ENCODE data around the gene CNTN4. TPM values are rescaled to one million over a fixed set of nuclear protein-coding genes. Genes with fewer than 3 reads are reported as not detected.

Gene CNTN4
- total RNA-seq, 2 experiments from 2014 or later = not detected

DNA sequence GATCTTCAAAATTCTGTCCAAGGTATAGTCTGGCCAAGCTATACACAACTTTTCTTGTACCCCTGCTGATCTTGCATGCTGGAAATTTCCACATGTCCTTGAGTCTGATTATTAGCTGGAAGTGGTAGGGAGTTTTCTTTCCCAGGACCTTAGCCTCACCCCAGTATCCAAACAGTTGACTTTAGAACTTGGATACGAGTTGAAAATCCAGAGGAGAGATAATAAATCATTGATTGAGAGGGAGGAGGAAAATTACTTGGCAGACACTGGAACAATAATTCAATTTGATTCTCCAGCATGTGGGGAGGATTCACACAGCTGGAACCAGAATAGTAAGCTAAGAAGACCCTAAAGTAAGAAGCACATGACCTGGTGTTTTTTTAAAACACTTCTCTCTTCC lies 895.1 kb downstream of the CNTN4 start:
- Mint-ChIP-seq H3K4me3 (no peak overlapping the region), H3K9me3 (no peaks in the 10 kb centered on the region), H3K27me3 (peaks cover 8% of the 10 kb centered on the region), H3K36me3 (no peaks in the 10 kb centered on the region), H3K4me1 (peaks cover 8% of the 10 kb centered on the region), H3K27ac (no peak overlapping the region)
- no peak for DNase-seq

DNA sequence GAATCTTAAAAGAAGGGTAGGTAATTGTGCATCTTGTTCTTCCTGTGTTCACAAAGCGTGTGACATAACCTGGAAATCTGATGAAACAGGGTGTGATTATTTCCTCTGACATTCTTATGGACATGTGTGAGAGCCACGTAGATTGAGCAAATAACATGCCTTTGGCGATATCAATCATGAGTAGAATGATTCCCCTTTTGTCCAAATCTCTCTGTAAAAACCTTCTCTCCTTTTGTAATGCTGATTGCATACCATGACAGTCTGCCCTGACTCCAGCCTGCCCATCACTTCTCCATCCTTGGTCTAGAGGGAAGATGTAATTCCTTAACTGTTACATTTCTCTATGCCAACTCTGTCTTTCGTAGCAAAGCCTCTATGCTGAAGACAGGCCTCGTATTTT lies 896.5 kb downstream of the CNTN4 start:
- Mint-ChIP-seq H3K4me1 (peaks cover 7% of the 10 kb centered on the region), H3K9me3 (no peaks in the 10 kb centered on the region), H3K36me3 (no peaks in the 10 kb centered on the region), H3K4me3 (no peak overlapping the region), H3K27ac (no peak overlapping the region), H3K27me3 (peaks cover 12% of the 10 kb centered on the region)
- DNase-seq = no peak

DNA sequence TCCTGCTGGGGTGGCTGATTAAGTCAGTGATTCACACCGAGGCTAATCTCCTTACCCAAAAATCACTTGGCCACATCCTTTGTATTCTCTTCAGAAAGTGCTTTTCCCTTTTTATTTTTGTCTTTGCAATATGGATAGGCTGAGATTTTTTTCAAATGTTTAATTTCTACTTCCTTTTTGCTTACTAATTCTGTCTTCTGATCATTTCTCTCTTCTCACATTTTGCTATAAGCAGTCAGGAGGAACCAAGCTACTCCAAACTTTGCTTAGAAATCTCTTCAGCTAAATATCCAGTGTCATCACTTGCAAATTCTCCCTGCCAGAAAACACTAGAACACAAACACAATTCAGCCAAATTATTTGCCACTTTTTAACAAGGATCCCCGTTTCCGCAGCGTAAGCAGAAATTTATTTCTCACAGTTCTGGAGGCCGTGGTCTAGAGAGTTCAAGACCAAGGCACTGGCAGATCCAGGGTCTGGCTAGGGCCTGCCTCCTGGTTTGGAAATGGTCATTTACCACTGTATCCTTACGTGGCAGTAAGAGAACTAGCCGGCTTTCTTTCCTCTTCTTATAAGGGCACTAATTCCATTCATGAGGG lies 906.6 kb downstream of the CNTN4 start:
- H3K36me3 Mint-ChIP-seq = no peaks in the 10 kb centered on the region
- no peaks in the 10 kb centered on the region for H3K9me3 Mint-ChIP-seq
- no peaks in the 10 kb centered on the region for H3K4me1 Mint-ChIP-seq
- H3K27ac Mint-ChIP-seq = no peak overlapping the region
- no peak for DNase-seq
- no peak overlapping the region for H3K4me3 Mint-ChIP-seq
- peaks cover 9% of the 10 kb centered on the region for H3K27me3 Mint-ChIP-seq

DNA sequence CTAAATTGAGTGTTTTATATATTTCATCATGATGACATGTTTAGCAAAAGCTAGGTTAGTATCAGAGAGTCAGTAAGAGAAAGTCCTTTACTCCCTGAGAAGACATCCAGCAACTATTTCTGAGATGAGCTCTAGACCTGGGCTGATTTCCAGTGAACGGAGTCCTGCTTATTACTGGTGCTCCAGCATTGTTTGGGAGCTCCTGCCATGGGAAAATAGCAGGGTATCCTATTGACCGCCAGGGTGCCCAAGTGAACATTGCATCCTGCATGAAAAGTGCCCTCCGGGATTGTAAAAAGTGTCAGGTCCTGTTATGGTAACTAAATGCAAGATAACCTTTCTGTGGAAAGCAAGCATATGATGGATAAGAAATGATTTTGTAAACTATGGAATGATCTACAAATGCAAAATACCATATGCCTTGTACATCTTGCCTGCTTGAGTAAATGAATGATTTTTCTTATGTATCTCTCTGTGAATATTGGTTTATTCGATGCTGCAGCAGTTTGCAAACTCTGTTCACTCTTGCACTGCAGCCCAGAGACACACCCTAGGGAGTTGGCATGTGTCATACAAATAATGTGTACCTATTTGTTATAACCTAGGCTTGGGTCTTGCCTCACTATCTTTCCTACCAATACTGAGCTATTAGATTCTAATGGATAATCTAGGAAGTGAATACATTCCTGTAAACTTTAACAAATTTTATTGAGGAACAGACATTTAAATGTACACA lies 914.8 kb downstream of the CNTN4 start:
- no peak overlapping the region for H3K27ac Mint-ChIP-seq
- H3K9me3 Mint-ChIP-seq = no peaks in the 10 kb centered on the region
- H3K4me3 Mint-ChIP-seq = no peak overlapping the region
- no peaks in the 10 kb centered on the region for H3K36me3 Mint-ChIP-seq
- H3K27me3 Mint-ChIP-seq = peaks cover 19% of the 10 kb centered on the region
- no peaks in the 10 kb centered on the region for H3K4me1 Mint-ChIP-seq
- DNase-seq = no peak

DNA sequence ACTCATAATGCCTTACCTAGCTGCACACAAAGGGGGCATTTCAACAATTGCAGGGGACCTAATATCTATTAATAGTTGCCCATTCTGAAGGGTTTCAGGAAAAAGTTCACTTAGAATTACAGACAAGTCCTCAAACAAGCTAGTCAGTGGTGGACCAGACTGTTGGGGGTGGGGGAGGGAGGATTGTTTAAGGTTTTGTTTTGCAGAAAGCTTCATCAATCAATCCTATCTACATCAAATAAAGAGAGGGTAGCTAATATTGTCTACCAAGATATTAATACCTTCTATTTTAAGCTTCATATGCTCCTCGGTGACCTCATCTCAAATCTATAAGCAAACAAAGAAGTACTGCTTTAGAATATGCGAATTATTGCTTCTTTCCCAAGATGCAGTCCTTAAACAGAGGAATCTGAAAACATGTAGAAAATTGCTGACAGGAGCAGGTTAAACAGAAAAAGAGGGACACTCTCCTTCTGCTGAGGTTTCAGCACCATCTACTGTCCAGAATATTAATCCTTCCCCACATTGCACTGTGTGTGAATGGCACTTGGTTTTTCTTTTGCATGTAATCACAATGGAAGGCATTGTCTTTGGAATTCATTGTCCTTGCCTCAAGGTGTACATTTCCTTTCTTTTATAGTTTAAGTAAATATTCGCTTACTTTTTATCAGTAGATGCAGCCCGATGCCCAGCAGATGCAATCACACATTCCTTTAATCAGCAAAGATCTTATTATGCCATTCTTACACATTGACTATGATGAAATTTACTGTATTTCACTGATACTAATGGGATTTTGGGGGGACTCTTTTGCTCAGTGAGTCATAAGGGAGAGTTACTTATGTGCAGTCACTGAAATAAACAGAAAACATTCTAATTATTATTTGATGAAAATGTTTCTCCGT lies 916.8 kb downstream of the CNTN4 start:
- Mint-ChIP-seq H3K36me3 (no peaks in the 10 kb centered on the region), H3K27ac (no peak overlapping the region), H3K4me1 (no peaks in the 10 kb centered on the region), H3K27me3 (peaks cover 19% of the 10 kb centered on the region), H3K4me3 (no peak overlapping the region), H3K9me3 (no peaks in the 10 kb centered on the region)
- DNase-seq = no peak

DNA sequence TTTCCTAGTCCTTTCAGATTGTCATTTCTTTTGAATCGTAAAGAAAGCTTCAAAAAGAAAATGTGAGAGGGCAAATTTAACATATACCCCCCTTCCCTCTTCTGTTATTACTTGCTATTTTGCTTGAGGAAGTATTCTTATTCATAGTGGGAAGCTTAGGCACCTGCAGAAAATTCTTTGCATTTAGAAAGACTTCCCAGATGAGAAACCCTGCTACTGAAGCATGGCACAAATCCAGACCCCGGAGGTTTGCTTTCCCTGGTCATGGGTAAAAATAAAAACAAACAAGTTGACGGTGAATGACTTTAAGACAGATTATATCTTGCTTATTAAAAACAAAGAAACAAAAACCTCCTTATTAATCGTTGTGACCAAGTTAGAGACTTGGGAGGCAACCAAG lies 917.6 kb downstream of the CNTN4 start:
- no peaks in the 10 kb centered on the region for H3K4me1 Mint-ChIP-seq
- no peaks in the 10 kb centered on the region for H3K36me3 Mint-ChIP-seq
- H3K4me3 Mint-ChIP-seq = no peak overlapping the region
- peaks cover 19% of the 10 kb centered on the region for H3K27me3 Mint-ChIP-seq
- no peak for DNase-seq
- H3K9me3 Mint-ChIP-seq = no peaks in the 10 kb centered on the region
- H3K27ac Mint-ChIP-seq = no peak overlapping the region

DNA sequence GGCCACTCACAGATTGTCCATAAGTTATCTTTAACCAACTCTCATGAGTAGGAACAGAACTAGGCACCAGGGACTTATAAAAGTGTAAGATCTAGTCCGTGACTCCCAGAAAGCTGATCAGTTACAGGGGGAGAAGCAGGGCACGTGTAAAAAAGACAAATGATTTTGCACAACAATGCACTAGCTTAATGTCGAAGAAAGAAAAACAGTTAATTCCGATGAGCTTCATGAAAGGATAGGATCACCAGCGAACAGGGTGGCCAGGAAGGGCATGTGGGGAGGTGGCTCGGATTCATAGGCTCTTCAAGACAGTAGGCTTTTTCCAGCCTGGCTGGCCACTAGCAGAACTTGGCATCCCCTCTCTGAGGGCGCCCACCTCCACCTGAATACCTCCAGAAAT lies 921.5 kb downstream of the CNTN4 start:
- H3K4me3 Mint-ChIP-seq = no peak overlapping the region
- no peaks in the 10 kb centered on the region for H3K36me3 Mint-ChIP-seq
- no peaks in the 10 kb centered on the region for H3K4me1 Mint-ChIP-seq
- peaks cover 14% of the 10 kb centered on the region for H3K27me3 Mint-ChIP-seq
- H3K27ac Mint-ChIP-seq = no peak overlapping the region
- no peak for DNase-seq
- no peaks in the 10 kb centered on the region for H3K9me3 Mint-ChIP-seq

DNA sequence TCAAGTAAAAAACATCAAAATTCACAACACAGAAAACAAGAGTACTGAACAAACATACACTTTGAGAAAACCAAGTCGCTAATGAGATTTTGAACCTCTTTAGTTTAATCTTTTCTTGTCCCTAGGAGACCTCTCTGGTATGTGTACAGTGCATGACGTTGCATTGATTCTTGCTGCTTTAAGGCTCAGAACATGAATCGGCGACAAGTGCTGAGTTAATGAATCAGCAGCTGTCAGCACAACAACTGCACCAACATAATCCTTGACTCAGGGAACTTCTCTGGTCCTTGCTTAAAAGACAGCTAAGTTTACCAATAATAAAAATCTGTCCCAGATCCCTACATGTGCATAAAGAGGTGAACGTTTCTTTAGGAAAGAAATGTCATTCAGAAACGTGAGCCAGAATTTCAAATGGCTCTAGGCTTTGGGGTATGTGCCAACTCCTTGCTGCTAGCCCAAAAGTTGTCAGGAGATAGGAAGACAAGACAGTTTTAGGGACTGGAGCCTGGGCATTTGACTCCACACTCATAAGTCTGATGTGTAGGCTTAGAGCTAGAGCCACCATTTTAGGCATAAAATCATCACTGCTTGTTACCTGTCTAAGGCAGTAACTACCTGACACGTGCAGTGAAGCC lies 924.6 kb downstream of the CNTN4 start:
- Mint-ChIP-seq H3K27me3 (no peaks in the 10 kb centered on the region), H3K4me1 (peaks cover 5% of the 10 kb centered on the region), H3K27ac (no peak overlapping the region), H3K9me3 (no peaks in the 10 kb centered on the region), H3K36me3 (no peaks in the 10 kb centered on the region), H3K4me3 (no peak overlapping the region)
- no peak for DNase-seq

DNA sequence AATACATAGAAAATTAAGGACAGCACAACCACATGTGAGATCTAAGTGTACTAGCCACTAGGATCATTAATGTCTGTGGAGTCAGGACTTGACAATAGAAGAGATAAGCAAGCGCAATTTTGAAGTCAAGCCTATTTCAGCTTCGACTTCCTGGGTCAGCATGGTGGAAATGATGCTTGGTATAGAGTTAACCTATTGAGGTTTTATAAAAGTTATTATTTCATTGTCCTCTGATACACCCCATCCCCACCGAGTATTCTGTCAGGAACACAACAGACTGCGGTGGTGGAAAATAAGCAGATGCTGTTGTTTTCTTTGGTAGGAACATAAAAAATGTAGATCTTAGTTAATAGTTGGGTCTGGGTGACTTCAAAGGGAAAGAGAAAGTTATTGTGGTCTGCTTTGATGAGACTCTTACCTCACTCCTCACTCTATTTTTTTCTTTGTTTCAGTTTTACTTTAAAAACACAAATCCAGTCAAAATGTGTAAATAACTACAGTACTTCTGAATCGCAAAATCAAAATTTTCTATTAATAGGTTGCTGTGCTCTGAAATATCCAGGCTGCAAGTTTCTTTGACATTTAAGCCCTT lies 929.4 kb downstream of the CNTN4 start:
- Mint-ChIP-seq H3K9me3 (no peaks in the 10 kb centered on the region), H3K4me3 (no peak overlapping the region), H3K4me1 (peaks cover 8% of the 10 kb centered on the region), H3K36me3 (no peaks in the 10 kb centered on the region), H3K27me3 (no peaks in the 10 kb centered on the region), H3K27ac (peak overlapping the region; percentile 46)
- no peak for DNase-seq

DNA sequence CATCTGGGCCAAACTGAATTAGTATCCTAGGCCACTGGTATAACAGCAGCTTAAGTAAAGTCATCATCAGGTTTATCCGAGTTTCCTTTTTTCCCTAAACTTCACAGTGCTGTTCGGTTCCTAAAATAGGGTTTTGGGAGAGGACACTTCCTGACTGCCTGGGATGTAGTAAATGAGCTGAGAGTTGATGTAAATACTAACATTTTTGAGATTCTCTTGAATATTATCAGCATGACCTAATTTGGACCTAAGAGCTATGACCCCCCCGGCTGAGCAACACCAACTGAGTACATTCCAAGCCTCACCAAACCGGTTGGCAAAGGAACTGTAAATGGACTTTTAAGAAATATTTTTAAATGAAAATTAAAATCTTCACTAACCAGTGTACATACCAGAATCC lies 932.7 kb downstream of the CNTN4 start:
- no peaks in the 10 kb centered on the region for H3K9me3 Mint-ChIP-seq
- H3K27ac Mint-ChIP-seq = no peak overlapping the region
- no peak for DNase-seq
- H3K4me1 Mint-ChIP-seq = peaks cover 8% of the 10 kb centered on the region
- H3K4me3 Mint-ChIP-seq = no peak overlapping the region
- H3K36me3 Mint-ChIP-seq = no peaks in the 10 kb centered on the region
- no peaks in the 10 kb centered on the region for H3K27me3 Mint-ChIP-seq

DNA sequence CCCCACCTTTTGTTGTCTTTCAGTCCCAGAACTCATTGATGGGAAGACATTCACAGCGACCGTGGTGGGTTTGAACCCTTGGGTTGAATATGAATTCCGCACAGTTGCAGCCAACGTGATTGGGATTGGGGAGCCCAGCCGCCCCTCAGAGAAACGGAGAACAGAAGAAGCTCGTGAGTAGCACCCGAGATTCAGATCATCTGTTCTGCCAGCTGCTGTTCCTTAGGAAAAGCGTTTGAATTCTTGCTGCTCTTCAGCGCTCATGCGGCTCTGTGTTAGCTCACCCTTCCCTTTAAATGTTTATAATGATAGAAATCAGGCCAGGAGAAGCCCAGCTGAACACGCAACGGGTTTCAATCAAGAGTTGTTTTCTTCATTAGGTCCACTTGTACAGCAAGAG lies 938.5 kb downstream of the CNTN4 start:
- no peak for DNase-seq
- Mint-ChIP-seq H3K4me3 (no peak overlapping the region), H3K27ac (no peak overlapping the region), H3K36me3 (no peaks in the 10 kb centered on the region), H3K9me3 (no peaks in the 10 kb centered on the region), H3K4me1 (no peaks in the 10 kb centered on the region), H3K27me3 (peaks cover 5% of the 10 kb centered on the region)

DNA sequence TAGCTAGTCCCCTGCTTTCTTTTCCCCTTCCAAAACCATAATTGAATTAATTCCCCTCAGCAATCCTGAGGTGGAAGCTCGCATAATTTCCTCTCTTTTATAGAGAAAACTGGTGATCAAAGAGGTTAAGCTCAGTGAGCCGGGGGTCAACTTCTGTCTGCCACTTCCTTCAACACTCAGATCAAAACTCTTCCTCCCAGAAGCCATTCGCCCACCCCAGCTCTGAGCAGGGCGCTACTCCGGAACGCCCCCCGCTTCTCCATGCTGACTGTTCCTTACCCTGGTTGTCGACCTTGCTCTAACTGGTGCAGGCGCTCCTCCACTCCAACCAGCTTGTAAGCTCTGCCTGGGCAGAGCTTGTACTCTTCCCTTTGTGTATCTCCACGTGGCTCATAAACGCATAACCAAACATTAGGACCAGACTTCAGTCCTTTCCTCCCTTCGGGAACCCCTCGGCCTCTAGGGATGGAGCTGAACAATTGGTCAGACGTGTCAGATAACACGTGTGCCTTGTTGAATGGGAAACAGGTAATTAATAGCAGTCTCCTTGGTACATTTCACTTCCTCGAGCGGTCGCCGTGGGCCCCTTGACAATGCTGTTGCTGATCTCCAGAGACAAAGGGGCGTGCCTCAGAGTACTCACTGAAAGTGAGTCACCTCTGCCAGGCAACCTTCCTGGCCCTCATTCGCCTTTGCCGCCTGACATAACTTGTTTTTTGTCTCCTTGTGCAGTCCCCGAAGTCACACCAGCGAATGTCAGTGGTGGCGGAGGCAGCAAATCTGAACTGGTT lies 939.7 kb downstream of the CNTN4 start:
- Mint-ChIP-seq H3K4me1 (no peaks in the 10 kb centered on the region), H3K36me3 (no peaks in the 10 kb centered on the region), H3K27me3 (peaks cover 5% of the 10 kb centered on the region), H3K4me3 (no peak overlapping the region), H3K27ac (no peak overlapping the region), H3K9me3 (no peaks in the 10 kb centered on the region)
- no peak for DNase-seq

DNA sequence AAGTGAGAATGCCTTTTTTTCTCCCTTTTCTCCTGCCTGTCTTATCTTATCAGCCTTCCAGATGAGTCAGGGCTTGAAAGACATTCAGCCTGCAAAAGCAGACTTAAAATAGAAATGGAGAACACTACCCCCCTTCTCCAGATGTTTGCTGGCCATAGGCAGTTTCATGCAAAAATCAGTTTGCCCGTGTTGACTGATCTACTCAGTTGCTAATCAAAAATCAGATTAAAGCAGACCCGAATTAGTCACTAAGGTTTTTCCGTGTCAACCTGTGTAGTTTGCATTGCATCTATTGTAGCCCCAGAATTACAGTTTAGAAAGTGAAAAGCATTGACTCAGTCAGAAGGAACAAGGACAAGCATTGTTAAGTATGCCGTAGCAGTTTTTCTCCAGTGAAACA lies 955.3 kb downstream of the CNTN4 start:
- Mint-ChIP-seq H3K4me1 (no peaks in the 10 kb centered on the region), H3K27ac (no peak overlapping the region), H3K4me3 (no peak overlapping the region)

DNA sequence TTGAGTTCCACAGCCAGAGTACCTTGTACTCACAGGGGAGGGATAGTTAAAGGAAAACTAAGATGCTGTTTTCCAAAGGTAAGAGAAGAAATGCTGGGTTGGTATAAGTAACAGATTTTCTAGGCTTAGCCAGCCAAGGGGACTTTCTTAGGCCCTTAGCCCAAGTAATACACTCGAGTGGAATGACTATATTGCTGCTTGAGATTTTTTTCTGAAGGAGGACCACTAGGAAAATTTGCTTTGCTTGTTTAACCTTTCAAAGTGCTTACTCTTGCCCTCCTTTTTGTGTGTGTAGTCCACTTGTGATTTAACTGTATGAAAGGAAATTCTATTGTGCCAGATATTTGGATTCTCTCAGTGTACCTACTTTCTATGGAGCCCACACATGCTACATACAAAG lies 961.0 kb downstream of the CNTN4 start:
- Mint-ChIP-seq H3K27ac (no peak overlapping the region), H3K4me1 (no peaks in the 10 kb centered on the region), H3K4me3 (no peak overlapping the region), H3K27me3 (peaks cover 6% of the 10 kb centered on the region), H3K9me3 (no peaks in the 10 kb centered on the region), H3K36me3 (no peaks in the 10 kb centered on the region)
- DNase-seq = no peak

More for the DNA sequence above, 955.3 kb downstream of the CNTN4 start:
- no peak for DNase-seq
- Mint-ChIP-seq H3K36me3 (no peaks in the 10 kb centered on the region), H3K9me3 (no peaks in the 10 kb centered on the region), H3K27me3 (peaks cover 6% of the 10 kb centered on the region)
